GM19372 (cell line): ENCODE results near the gene BAG5.
"Not testable (repeated sequence)": the region's sequence is repeated elsewhere in the genome, so short reads cannot be mapped to it uniquely, and the experiment has no call there.

ENCODE experiments used
- ATAC-seq: cut with Tn5 transposase; IDR thresholded peaks from one replicate; pipeline ENCODE4 v1.9.1; 2021; ENCODE audit warnings: mild to moderate bottlenecking, low read depth, moderate library complexity; ENCODE audit not compliant: unreplicated experiment

The BAG5 gene

GRCh38 chr14:103512701-103513611, 49.5 kb downstream of the BAG5 start:
- ATAC-seq = no peak

- not testable (repeated sequence) for ATAC-seq
Observed at GRCh38 chr14:103512180-103512579, 50.3 kb downstream of the BAG5 start.

- ATAC-seq = no peak
Observed at GRCh38 chr14:103510724-103511693, 51.4 kb downstream of the BAG5 start.

- ATAC-seq = no peak
Observed at GRCh38 chr14:103509864-103510723, 52.4 kb downstream of the BAG5 start.

- ATAC-seq = no peak
Observed at GRCh38 chr14:103508521-103509329, 53.7 kb downstream of the BAG5 start.

- ATAC-seq = no peak
Observed at GRCh38 chr14:103507751-103508150, 54.7 kb downstream of the BAG5 start.
